Measurements from ENCODE around the gene IFNA16.
"Not testable (repeated sequence)": the region's sequence is repeated elsewhere in the genome, so short reads cannot be mapped to it uniquely, and the experiment has no call there.

Gene IFNA16

GRCh38 chr9:21217211-21217610 lies at the start of gene IFNA16:
Gene IFNA16 (minus strand): TSS chr9:21217311. CDS start chr9:21217305, 6 bp downstream.
- not testable (repeated sequence) for DNase-seq (ENCODE audit: low read depth in 2 of 2)

GRCh38 chr9:21265421-21266189 lies 48.5 kb upstream of the IFNA16 start:
- no peak for DNase-seq (ENCODE audit: low read depth in 2 of 2)

GRCh38 chr9:21255538-21256212 lies 38.6 kb upstream of the IFNA16 start:
- DNase-seq (ENCODE audit: low read depth in 2 of 2), result no peak

GRCh38 chr9:21252721-21253547 lies 35.8 kb upstream of the IFNA16 start:
- DNase-seq (ENCODE audit: low read depth in 2 of 2), result no peak

GRCh38 chr9:21251638-21252037 lies 34.5 kb upstream of the IFNA16 start:
- DNase-seq (ENCODE audit: low read depth in 2 of 2), result no peak

GRCh38 chr9:21251190-21251589 lies 34.1 kb upstream of the IFNA16 start:
- DNase-seq (ENCODE audit: low read depth in 2 of 2), result no peak

- DNase-seq (ENCODE audit: low read depth in 2 of 2), result no peak
These were observed 27.7 kb upstream of the IFNA16 start for GRCh38 chr9:21244836-21245235.

- DNase-seq (ENCODE audit: low read depth in 2 of 2), result no peak
These were observed 22.8 kb upstream of the IFNA16 start, which contains the start of gene IFNA14 for GRCh38 chr9:21239911-21240310. Gene IFNA14 (minus strand): TSS chr9:21240005. CDS start chr9:21239935, 70 bp downstream.

- not testable (repeated sequence) for DNase-seq (ENCODE audit: low read depth in 2 of 2)
These were observed 19.2 kb upstream of the IFNA16 start for GRCh38 chr9:21236360-21236714.

- DNase-seq (ENCODE audit: low read depth in 2 of 2), result not testable (repeated sequence)
These were observed 18.6 kb upstream of the IFNA16 start for GRCh38 chr9:21235468-21236359.

- no peak for DNase-seq (ENCODE audit: low read depth in 2 of 2)
These were observed 17.1 kb upstream of the IFNA16 start for GRCh38 chr9:21234153-21234687.

GRCh38 chr9:21233258-21233657 lies 16.1 kb upstream of the IFNA16 start:
- DNase-seq (ENCODE audit: low read depth in 2 of 2), result no peak

GRCh38 chr9:21228122-21228521 lies 11.0 kb upstream of the IFNA16 start, which contains the start of gene IFNA17:
Gene IFNA17 (minus strand): TSS chr9:21228222. CDS start chr9:21228173, 49 bp downstream.
- no peak for DNase-seq (ENCODE audit: low read depth in 2 of 2)

GRCh38 chr9:21213411-21214326 lies 3.4 kb downstream of the IFNA16 start:
- DNase-seq (ENCODE audit: low read depth in 2 of 2), result not testable (repeated sequence)

- not testable (repeated sequence) for DNase-seq (ENCODE audit: low read depth in 2 of 2)
These were observed 5.0 kb downstream of the IFNA16 start for GRCh38 chr9:21212160-21212559.

GRCh38 chr9:21210782-21211181 lies 6.3 kb downstream of the IFNA16 start:
- DNase-seq (ENCODE audit: low read depth in 2 of 2), result not testable (repeated sequence)

- DNase-seq (ENCODE audit: low read depth in 2 of 2), result no peak
These were observed 6.8 kb downstream of the IFNA16 start for GRCh38 chr9:21210311-21210710.

- DNase-seq (ENCODE audit: low read depth in 2 of 2), result not testable (repeated sequence)
These were observed 10.1 kb downstream of the IFNA16 start, which contains the start of gene IFNA10 for GRCh38 chr9:21207043-21207442. Gene IFNA10 (minus strand): TSS chr9:21207143. CDS start chr9:21207097, 46 bp downstream.

- DNase-seq (ENCODE audit: low read depth in 2 of 2), result no peak
These were observed 11.9 kb downstream of the IFNA16 start for GRCh38 chr9:21205204-21205603.

Measured in stimulated activated CD8-positive, alpha-beta memory T cell treated with anti-CD3 and anti-CD28 coated beads, Interleukin-2, amount 100 ng/mL, for 1 hour (primary cell).